ENCODE data around the gene SPATA1. TPM values are rescaled to one million over a fixed set of nuclear protein-coding genes. Genes with fewer than 3 reads are reported as not detected.

The SPATA1 gene
- total RNA-seq, 4 donors from 2014 or later: 0.14 to 1.6 TPM; not detected in 2

GRCh38 chr1:84611796-84612195 lies 105.6 kb downstream of the SPATA1 start:
- Histone ChIP-seq H3K36me3 (no peaks in the 10 kb centered on the region), H3K27ac (no peak overlapping the region), H3K9me3 (peaks cover 0 to 4% of the 10 kb centered on the region in 2 donors), H3K4me3 (no peak overlapping the region), H3K27me3 (no peaks in the 10 kb centered on the region), H3K4me1 (no peaks in the 10 kb centered on the region)
- in situ Hi-C loops (cut with MboI; ENCODE audit: low pct_ligation_motif_present in 1 of 4, low pct_unique_long_range_greater_than_20kb in 1 of 4, low sequenced_read_pairs in 3 of 4) (loop anchor here (10.0 to 25.0 kb wide), 4 partner anchors 167 to 477 kb away; partner anchors contain the start of gene PRKACB (in 2 of the 4)), intact Hi-C loops (cut with DNase I; ENCODE audit: low total_unique reads) (no loop called here)
- no peak for DNase-seq
- 32 to 48% methylated on average over 3 of the region's 3 CpGs for WGBS, 2 donors (ENCODE audit: low coverage in 1 of 2)
- no peak for TF ChIP-seq POLR2AphosphoS5 (IDR thresholded peaks at IDR 0.05)

DNA sequence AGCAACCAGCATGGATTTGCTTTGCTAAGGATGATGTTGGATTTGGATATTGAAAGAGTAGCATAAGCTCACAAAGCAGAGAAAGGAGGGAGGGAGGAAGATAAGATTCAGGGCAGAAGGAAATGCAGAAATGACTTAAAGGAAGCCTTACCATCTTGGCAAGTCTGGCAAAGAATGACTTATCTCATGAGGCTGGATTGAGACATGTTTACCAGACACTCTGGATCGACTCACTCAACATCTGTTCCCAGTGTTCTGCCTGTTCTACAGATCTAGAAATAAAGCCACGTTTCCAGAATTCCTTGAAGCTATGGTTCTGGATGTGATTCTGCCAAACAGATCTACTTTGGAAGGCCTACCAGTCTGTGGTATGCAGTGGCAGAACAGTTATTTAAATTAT lies 106.8 kb downstream of the SPATA1 start:
- no peak overlapping the region for H3K4me3 ChIP-seq
- 43 to 75% methylated on average over 1 to 2 of the region's 2 CpGs for WGBS, 2 donors (ENCODE audit: low coverage in 1 of 2)
- H3K27me3 ChIP-seq: no peaks in the 10 kb centered on the region
- H3K27ac ChIP-seq: no peak overlapping the region
- in situ Hi-C loops (cut with MboI; ENCODE audit: low pct_ligation_motif_present in 1 of 4, low pct_unique_long_range_greater_than_20kb in 1 of 4, low sequenced_read_pairs in 3 of 4) (loop anchor here (10.0 to 25.0 kb wide), 4 partner anchors 168 to 478 kb away; partner anchors contain the start of gene PRKACB (in 2 of the 4)), intact Hi-C loops (cut with DNase I; ENCODE audit: low total_unique reads) (no loop called here)
- no peak for TF ChIP-seq POLR2AphosphoS5 (IDR thresholded peaks at IDR 0.05)
- TF ChIP-seq CTCF (IDR thresholded peaks at IDR 0.05): no peak
- no peak for TF ChIP-seq EP300 (IDR thresholded peaks at IDR 0.05; ENCODE audit: low read depth)
- no peak for TF ChIP-seq POLR2A (IDR thresholded peaks at IDR 0.05)
- H3K36me3 ChIP-seq: no peaks in the 10 kb centered on the region
- no peak for DNase-seq
- peaks cover 0 to 4% of the 10 kb centered on the region in 2 donors for H3K9me3 ChIP-seq
- no peaks in the 10 kb centered on the region for H3K4me1 ChIP-seq

DNA sequence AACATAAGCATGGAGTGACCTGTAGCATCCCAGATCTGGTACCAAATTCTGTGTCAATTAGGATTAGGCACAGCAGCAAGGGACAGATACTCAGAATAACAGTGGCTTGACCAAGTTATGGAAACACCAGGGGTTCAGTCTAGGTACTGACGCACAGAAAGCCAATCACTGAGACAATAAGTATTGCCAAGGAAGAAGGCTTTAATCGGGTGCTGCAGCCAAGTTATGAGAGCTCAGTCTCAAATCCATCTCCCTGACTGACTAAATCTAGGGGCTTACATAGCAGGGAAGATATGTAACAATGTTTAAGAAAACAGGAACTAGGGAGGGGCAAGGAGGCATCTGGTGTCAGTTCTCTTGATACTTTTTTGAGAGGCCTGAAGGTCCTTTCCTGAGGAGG lies 107.7 kb downstream of the SPATA1 start:
- H3K27me3 ChIP-seq: no peaks in the 10 kb centered on the region
- 84% methylated on average over 2 of the region's 2 CpGs; no CpG with 5 or more reads in 1 of the 2 donors for WGBS, 2 donors (ENCODE audit: low coverage in 1 of 2)
- no peak for DNase-seq
- in situ Hi-C loops (cut with MboI; ENCODE audit: low pct_ligation_motif_present in 1 of 4, low pct_unique_long_range_greater_than_20kb in 1 of 4, low sequenced_read_pairs in 3 of 4): loop anchor here (10.0 to 25.0 kb wide), 4 partner anchors 169 to 479 kb away; partner anchors contain the start of gene PRKACB (in 2 of the 4)
- intact Hi-C loops (cut with DNase I; ENCODE audit: low total_unique reads): no loop called here
- H3K4me3 ChIP-seq: no peak overlapping the region
- H3K4me1 ChIP-seq: peaks cover 0 to 1% (median under 1%) of the 10 kb centered on the region in 4 donors
- H3K9me3 ChIP-seq: peaks cover 0 to 4% of the 10 kb centered on the region in 2 donors
- no peaks in the 10 kb centered on the region for H3K36me3 ChIP-seq
- TF ChIP-seq EP300 (IDR thresholded peaks at IDR 0.05; ENCODE audit: low read depth): no peak
- TF ChIP-seq POLR2A (IDR thresholded peaks at IDR 0.05): no peak
- TF ChIP-seq CTCF (IDR thresholded peaks at IDR 0.05): no peak
- TF ChIP-seq POLR2AphosphoS5 (IDR thresholded peaks at IDR 0.05): no peak
- H3K27ac ChIP-seq: no peak overlapping the region

DNA sequence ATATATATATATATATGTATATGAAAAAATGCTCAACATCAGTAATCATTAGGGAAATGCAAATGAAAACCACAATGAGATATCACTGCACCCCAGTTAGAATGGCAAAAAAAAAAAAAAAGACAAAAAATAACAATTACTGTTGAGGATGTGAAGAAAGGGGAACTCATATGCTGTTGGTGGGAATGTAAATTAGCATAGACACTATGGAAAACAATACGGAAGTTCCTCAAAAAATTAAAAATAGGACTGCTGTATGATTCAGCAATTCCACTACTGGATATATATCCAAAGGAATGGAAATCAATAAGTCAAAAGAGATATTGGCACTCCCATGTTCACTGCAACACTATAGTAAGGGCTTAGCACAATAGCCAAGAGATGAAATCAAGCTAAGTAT lies 109.6 kb downstream of the SPATA1 start:
- WGBS, 2 donors (ENCODE audit: low coverage in 1 of 2): 79 to 88% methylated on average over 1 of the region's 1 CpG
- Histone ChIP-seq H3K27me3 (no peaks in the 10 kb centered on the region), H3K4me3 (no peak overlapping the region), H3K36me3 (no peaks in the 10 kb centered on the region), H3K9me3 (peaks cover 0 to 4% of the 10 kb centered on the region in 2 donors), H3K4me1 (peaks cover 0 to 16% (median 6%) of the 10 kb centered on the region in 4 donors), H3K27ac (no peak overlapping the region)
- in situ Hi-C loops (cut with MboI; ENCODE audit: low pct_ligation_motif_present in 1 of 4, low pct_unique_long_range_greater_than_20kb in 1 of 4, low sequenced_read_pairs in 3 of 4): loop anchor here (10.0 to 25.0 kb wide), 4 partner anchors 171 to 481 kb away; partner anchors contain the start of gene PRKACB (in 2 of the 4)
- TF ChIP-seq POLR2AphosphoS5 (IDR thresholded peaks at IDR 0.05): no peak
- TF ChIP-seq CTCF (IDR thresholded peaks at IDR 0.05): no peak
- TF ChIP-seq EP300 (IDR thresholded peaks at IDR 0.05; ENCODE audit: low read depth): no peak
- no peak for TF ChIP-seq POLR2A (IDR thresholded peaks at IDR 0.05)
- DNase-seq: no peak
- intact Hi-C loops (cut with DNase I; ENCODE audit: low total_unique reads): no loop called here

Other genes starting within 250 kb of the SPATA1 start
- 10 to 100 TPM in 3 of 4 donors, 1 to 10 TPM in 1; 2.2 to 17.8 (median 13.9) TPM for gene SAMD13, start 204.7 kb upstream of the SPATA1 start, total RNA-seq
- gene DNASE2B, start 107.9 kb upstream of the SPATA1 start, total RNA-seq: 1 to 10 TPM in 1 of 4 donors, under 1 TPM in 1, not detected in 2; 0.64 to 1.9 TPM
- 10 to 100 TPM; 14.7 to 38.4 (median 25.9) TPM for gene RPF1, start 27.1 kb upstream of the SPATA1 start, total RNA-seq
- gene GNG5, start 195 bp downstream of the SPATA1 start, total RNA-seq: 100 to 1,000 TPM in 2 of 4 donors, 10 to 100 TPM in 2; 19.1 to 172 (median 127) TPM
- gene CTBS, start 68.1 kb downstream of the SPATA1 start, total RNA-seq: 10 to 100 TPM in 3 of 4 donors, 1 to 10 TPM in 1; 3.8 to 25.7 (median 16.2) TPM
- 10 to 100 TPM in 3 of 4 donors, 1 to 10 TPM in 1; 7.1 to 15.2 (median 11.4) TPM for gene SSX2IP, start 184.1 kb downstream of the SPATA1 start, total RNA-seq